GM12874 (cell line): ENCODE results near the gene FXR1.

ENCODE experiments used
- CTCF ChIP-seq: IDR thresholded peaks from 2 replicates; pipeline ENCODE4 v1.5.1; 2011; ENCODE audit warnings: low read depth, mild to moderate bottlenecking, control low read depth, low read length, moderate library complexity; ENCODE audit not compliant: insufficient read depth

The FXR1 gene

GRCh38 chr3:180888992-180889560, 23.4 kb upstream of the FXR1 start:
- no peak for TF ChIP-seq CTCF

- no peak for TF ChIP-seq CTCF
These were observed 13.9 kb upstream of the FXR1 start for GRCh38 chr3:180898572-180898971.

GRCh38 chr3:180909369-180910127, 2.9 kb upstream of the FXR1 start:
- TF ChIP-seq CTCF = no peak

GRCh38 chr3:180910823-180911222, 1.6 kb upstream of the FXR1 start:
- no peak for TF ChIP-seq CTCF

GRCh38 chr3:180911876-180912303, 580 bp upstream of the FXR1 start:
- no peak for TF ChIP-seq CTCF

GRCh38 chr3:180913581-180914404, 1.3 kb downstream of the FXR1 start:
- no peak for TF ChIP-seq CTCF

GRCh38 chr3:180918542-180918941, 6.1 kb downstream of the FXR1 start:
- TF ChIP-seq CTCF = no peak
